H9 (cell line): ENCODE results near the gene ZMYM2. TPM values are rescaled to one million over a fixed set of nuclear protein-coding genes. Genes with fewer than 3 reads are reported as not detected.
A peak's percentile ranks its signal among the peaks of the same experiment; 100 is the strongest.

Experiments used
- DNase-seq: peaks from one replicate; pipeline ENCODE4 v3.0.0-alpha.2; 2017
- H2AFZ ChIP-seq: one replicate; pipeline ENCODE4 v1.6.1; 2013; ENCODE audit warnings: mild to moderate bottlenecking, low read length, control low read depth, moderate library complexity
- H2AK5ac ChIP-seq: 2 replicates; pipeline ENCODE4 v1.6.1; 2013; ENCODE audit warnings: low read length, control low read depth, mixed read lengths; ENCODE audit not compliant: insufficient read length
- H2BK120ac ChIP-seq: one replicate; pipeline ENCODE4 v1.6.1; 2013; ENCODE audit warnings: low read depth, mild to moderate bottlenecking, low read length, control low read depth, inconsistent platforms; ENCODE audit not compliant: poor library complexity, severe bottlenecking
- H2BK12ac ChIP-seq: 2 replicates; pipeline ENCODE4 v1.6.1; 2013; ENCODE audit warnings: low read length, control low read depth, mixed read lengths, low read depth; ENCODE audit not compliant: insufficient read length
- H2BK15ac ChIP-seq: 2 replicates; pipeline ENCODE4 v1.6.1; 2013; ENCODE audit warnings: low read depth, low read length, control low read depth
- H2BK20ac ChIP-seq: one replicate; pipeline ENCODE4 v1.6.1; 2013; ENCODE audit warnings: low read depth, mild to moderate bottlenecking, low read length, control low read depth, inconsistent platforms; ENCODE audit not compliant: poor library complexity, severe bottlenecking
- H2BK5ac ChIP-seq: 2 replicates; pipeline ENCODE4 v1.6.1; 2013; ENCODE audit warnings: low read length, control low read depth, mixed read lengths; ENCODE audit not compliant: insufficient read length
- H3K14ac ChIP-seq: 2 replicates; pipeline ENCODE4 v1.6.1; 2013; ENCODE audit warnings: low read length, control low read depth; ENCODE audit not compliant: insufficient read depth
- H3K18ac ChIP-seq: 2 replicates; pipeline ENCODE4 v1.6.1; 2013; ENCODE audit warnings: low read depth, mild to moderate bottlenecking, mixed read lengths, low read length, control low read depth; ENCODE audit not compliant: insufficient read length
- H3K23ac ChIP-seq: 2 replicates; pipeline ENCODE4 v1.6.1; 2013; ENCODE audit warnings: low read length, control low read depth, mixed read lengths, low read depth; ENCODE audit not compliant: insufficient read length
- H3K23me2 ChIP-seq: 2 replicates; pipeline ENCODE4 v1.6.1; 2013; ENCODE audit warnings: low read depth, mild to moderate bottlenecking, mixed read lengths, low read length, control low read depth; ENCODE audit not compliant: insufficient read length, poor library complexity, severe bottlenecking
- H3K27ac ChIP-seq: 2 replicates; pipeline ENCODE4 v1.5.1; 2013; ENCODE audit warnings: low read length, control low read depth, mixed read lengths, low read depth; ENCODE audit not compliant: insufficient read length
- H3K27me3 ChIP-seq: 2 replicates; pipeline ENCODE4 v1.6.1; 2013; ENCODE audit warnings: low read length, control low read depth, inconsistent platforms; ENCODE audit not compliant: insufficient read depth
- H3K4ac ChIP-seq: 2 replicates; pipeline ENCODE4 v1.6.1; 2013; ENCODE audit warnings: low read depth, mild to moderate bottlenecking, control low read depth, inconsistent platforms, low read length, moderate library complexity
- H3K4me1 ChIP-seq: 2 replicates; pipeline ENCODE4 v1.6.1; 2013; ENCODE audit warnings: low read length, control low read depth, inconsistent platforms; ENCODE audit not compliant: insufficient read depth
- H3K4me2 ChIP-seq: 2 replicates; pipeline ENCODE4 v1.6.1; 2013; ENCODE audit warnings: low read length, control low read depth, mixed read lengths; ENCODE audit not compliant: insufficient read length, insufficient read depth
- H3K56ac ChIP-seq: 2 replicates; pipeline ENCODE4 v1.6.1; 2013; ENCODE audit warnings: low read depth, mild to moderate bottlenecking, mixed read lengths, low read length, control low read depth; ENCODE audit not compliant: insufficient read length
- H3K79me1 ChIP-seq: 2 replicates; pipeline ENCODE4 v1.6.1; 2013; ENCODE audit warnings: low read depth, mild to moderate bottlenecking, moderate library complexity, low read length, control low read depth, inconsistent platforms; ENCODE audit not compliant: insufficient read depth, poor library complexity, severe bottlenecking
- H3K79me2 ChIP-seq: 2 replicates; pipeline ENCODE4 v1.6.1; 2013; ENCODE audit warnings: low read length, control low read depth, inconsistent platforms; ENCODE audit not compliant: insufficient read depth
- H3K9ac ChIP-seq: 2 replicates; pipeline ENCODE4 v1.6.1; 2013; ENCODE audit warnings: low read length, control low read depth, mixed read lengths; ENCODE audit not compliant: insufficient read length; ENCODE audit errors: extremely low read depth
- H3K9me3 ChIP-seq: one replicate; pipeline ENCODE4 v1.6.1; 2013; ENCODE audit warnings: low read depth, low read length, inconsistent platforms; ENCODE audit not compliant: control insufficient read depth
- H3T11ph ChIP-seq: one replicate; pipeline ENCODE4 v1.6.1; 2013; ENCODE audit warnings: mild to moderate bottlenecking, low read length, control low read depth, inconsistent platforms
- H4K20me1 ChIP-seq: one replicate; pipeline ENCODE4 v1.6.1; 2013; ENCODE audit not compliant: control insufficient read depth, insufficient read length, insufficient read depth
- H4K5ac ChIP-seq: 2 replicates; pipeline ENCODE4 v1.6.1; 2013; ENCODE audit warnings: low read depth, mild to moderate bottlenecking, mixed read lengths, low read length, control low read depth; ENCODE audit not compliant: insufficient read length
- H4K8ac ChIP-seq: replicated peaks from 2 replicates; pipeline ENCODE4 v1.6.1; 2013; ENCODE audit warnings: low read length, control low read depth, mixed read lengths, low read depth; ENCODE audit not compliant: insufficient read length
- H4K91ac ChIP-seq: 2 replicates; pipeline ENCODE4 v1.6.1; 2013; ENCODE audit warnings: low read depth, mild to moderate bottlenecking, moderate library complexity, mixed read lengths, low read length, control low read depth; ENCODE audit not compliant: insufficient read length
- H3K27ac Mint-ChIP-seq, 3 experiments: 2 replicates in 2 of 3; 3 replicates in 1 of 3; pipeline ENCODE4 v1.8.0; 2020 to 2021; ENCODE audit warnings: mixed read lengths in 3 of 3, mild to moderate bottlenecking in 1 of 3, moderate library complexity in 1 of 3
- H3K27me3 Mint-ChIP-seq: 2 replicates; pipeline ENCODE4 v1.8.0; 2021; ENCODE audit warnings: low read depth, mild to moderate bottlenecking, moderate library complexity, mixed read lengths
- H3K36me3 Mint-ChIP-seq, 3 experiments: 2 replicates in 2 of 3; 3 replicates in 1 of 3; pipeline ENCODE4 v1.8.0; 2020 to 2021; ENCODE audit warnings: low read depth in 3 of 3, mixed read lengths in 3 of 3; ENCODE audit not compliant: insufficient read depth in 1 of 3
- H3K4me1 Mint-ChIP-seq, 2 experiments: 2 replicates each; pipeline ENCODE4 v1.8.0; 2020; ENCODE audit warnings: mixed read lengths in 2 of 2
- H3K4me3 Mint-ChIP-seq, 2 experiments: 2 replicates in 1 of 2; 3 replicates in 1 of 2; pipeline ENCODE4 v1.8.0; 2020 to 2021; ENCODE audit warnings: mild to moderate bottlenecking in 2 of 2, mixed read lengths in 2 of 2, moderate library complexity in 1 of 2
- H3K9me3 Mint-ChIP-seq, 2 experiments: 2 replicates in 1 of 2; 3 replicates in 1 of 2; pipeline ENCODE4 v1.8.0; 2020; ENCODE audit warnings: mild to moderate bottlenecking in 2 of 2, mixed read lengths in 2 of 2, moderate library complexity in 1 of 2
- CTCF ChIP-seq: fragments of 200-600 bp; sonication (generic); conservative IDR thresholded peaks from 3 replicates; pipeline ENCODE4 v1.8.0; 2021; ENCODE audit warnings: antibody characterized with exemption, mild to moderate bottlenecking
- WGBS: extraction: QIAGEN DNeasy Blood & Tissue Kit; methylation state at CpG from one replicate; pipeline ENCODE4 v1.1.7; 2013; ENCODE audit warnings: missing lambda C conversion rate, low lambda C conversion rate, mixed read lengths; ENCODE audit not compliant: insufficient read length; ENCODE audit errors: extremely low coverage; 5-methylcytosine and 5-hydroxymethylcytosine counted together
- total RNA-seq: library from RNA; stranded (reverse); gene quantifications from 2 replicates; pipeline ENCODE4 v1.2.1, GENCODE V29; 2021

Gene ZMYM2
- total RNA-seq, 1 experiment from 2014 or later = 173 TPM

GRCh38 chr13:19998960-19999359, 40.4 kb downstream of the ZMYM2 start:
- no peaks in the 10 kb centered on the region for H3K9me3 Mint-ChIP-seq
- Histone ChIP-seq H4K8ac (no peak overlapping the region), H4K91ac (no peak overlapping the region), H3K9me3 (no peaks in the 10 kb centered on the region), H3K23ac (no peak overlapping the region), H2AK5ac (no peak overlapping the region), H3K27me3 (no peaks in the 10 kb centered on the region), H2BK20ac (no peak overlapping the region), H3K79me1 (peaks cover 6% of the 10 kb centered on the region), H2AFZ (no peak overlapping the region), H3K4ac (no peak overlapping the region), H3K79me2 (peaks cover 7% of the 10 kb centered on the region; the same call in 1 of the 2 replicates), H3K4me2 (no peak overlapping the region), H3K4me1 (no peaks in the 10 kb centered on the region), H3K56ac (no peak overlapping the region), H2BK15ac (no peak overlapping the region), H4K5ac (no peak overlapping the region), H3K14ac (no peak overlapping the region), H4K20me1 (no peaks in the 10 kb centered on the region), H3T11ph (no peak overlapping the region), H3K23me2 (no peaks in the 10 kb centered on the region), H3K27ac (no peak overlapping the region), H3K18ac (no peak overlapping the region), H2BK12ac (no peak overlapping the region), H2BK120ac (no peak overlapping the region), H2BK5ac (no peak overlapping the region), H3K9ac (no peak overlapping the region)
- WGBS = no CpG with 5 or more reads among the region's 3 CpGs
- H3K4me1 Mint-ChIP-seq = 0 out of 4 replicates have a peak, but pooled peaks cover 0 to 2% of the 10 kb centered on the region in 2 experiments
- peak overlapping the region in 1 of 3 experiments; percentile 57; a peak in 1 of 7 replicates for H3K27ac Mint-ChIP-seq
- no peak overlapping the region for H3K4me3 Mint-ChIP-seq
- no peaks in the 10 kb centered on the region for H3K27me3 Mint-ChIP-seq
- no peak for TF ChIP-seq CTCF
- no peak for DNase-seq
- peaks cover 17 to 63% (median 56%) of the 10 kb centered on the region in 3 experiments; a peak in 6 of 7 replicates for H3K36me3 Mint-ChIP-seq
